ENCODE results near the gene COL16A1.

The COL16A1 gene

DNA sequence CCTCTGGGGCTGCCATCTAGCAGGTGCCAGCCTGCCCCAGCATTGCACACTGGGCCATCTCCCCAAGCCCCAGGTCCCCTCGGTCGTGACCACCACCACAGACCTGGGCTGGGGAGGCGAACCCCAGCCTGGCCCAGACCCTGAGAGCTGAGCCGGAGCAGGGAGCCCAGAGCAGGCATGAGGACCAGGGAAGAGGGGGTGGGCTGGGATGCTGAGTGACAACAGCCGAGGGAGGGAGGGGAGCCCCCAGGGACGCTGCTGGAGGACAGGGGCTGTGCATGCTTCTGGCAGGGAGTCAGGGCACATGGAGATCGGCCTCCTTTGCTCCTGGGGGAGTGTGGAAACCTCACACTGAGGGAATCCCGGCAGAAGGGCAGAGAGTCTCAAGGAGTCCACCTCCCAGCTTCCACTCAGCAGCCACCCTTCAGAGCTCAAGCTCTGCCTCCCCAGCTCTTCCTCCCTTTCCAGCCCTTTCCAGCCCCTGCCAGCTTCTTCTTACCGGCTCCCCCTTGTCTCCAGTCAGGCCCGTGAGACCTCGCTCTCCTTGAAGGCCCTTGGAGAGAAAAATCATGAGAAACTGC lies 35.4 kb downstream of the COL16A1 start:
- H3K9ac ChIP-seq (ENCODE audit: low read length): no peak overlapping the region
- H3K27ac ChIP-seq (ENCODE audit: low read depth, low read length): no peak overlapping the region
- H3K4me1 ChIP-seq (ENCODE audit: insufficient read depth, low read length): peaks cover 75% of the 10 kb centered on the region
- no peak overlapping the region for H3K4me3 ChIP-seq (ENCODE audit: low read depth in 1 of 2, low read length in 2 of 2)
- no peaks in the 10 kb centered on the region for H3K36me3 ChIP-seq (ENCODE audit: insufficient read depth, low read length)
- no peaks in the 10 kb centered on the region for H3K27me3 ChIP-seq (ENCODE audit: control insufficient read depth in 1 of 2, insufficient read depth in 2 of 2, low read length in 2 of 2)
- H3K9me3 ChIP-seq (ENCODE audit: low read length): no peaks in the 10 kb centered on the region

DNA sequence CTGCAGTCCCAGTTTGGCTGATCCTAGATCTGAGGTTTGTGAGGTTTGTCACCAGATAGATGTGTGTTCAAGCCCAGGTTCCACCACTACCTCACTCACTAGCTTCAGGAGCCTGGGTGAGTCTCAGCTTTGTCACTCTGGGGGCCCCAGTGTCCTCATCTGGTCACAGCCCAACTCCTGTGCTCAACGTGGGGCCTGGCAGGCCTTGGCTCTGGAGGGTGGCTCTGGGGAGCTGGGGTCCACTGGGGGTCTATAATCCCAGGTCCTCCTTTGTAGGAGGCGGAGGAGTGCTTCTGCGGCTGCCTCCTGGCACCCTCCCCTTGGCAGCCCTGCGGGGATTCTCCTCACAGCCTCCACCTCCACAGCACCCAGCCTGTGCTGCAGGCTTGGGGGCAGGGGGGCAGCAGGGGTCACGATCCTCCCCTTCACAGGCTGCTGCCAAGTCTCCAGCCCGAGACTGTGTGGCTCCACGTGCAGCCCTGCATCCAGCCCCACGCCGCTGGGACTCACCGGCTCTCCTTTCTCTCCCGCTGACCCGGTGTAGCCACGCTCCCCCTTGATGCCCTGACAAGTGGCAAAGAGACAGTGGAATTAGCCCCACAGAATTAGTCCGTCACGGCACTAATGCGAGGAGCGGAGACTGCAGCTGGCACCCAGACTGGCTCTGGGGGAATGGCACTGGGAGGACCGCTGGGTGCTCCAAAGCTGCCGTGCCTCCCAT lies 36.6 kb downstream of the COL16A1 start:
- Histone ChIP-seq H3K4me1 (ENCODE audit: insufficient read depth, low read length) (peaks cover 64% of the 10 kb centered on the region), H3K9me3 (ENCODE audit: low read length) (no peaks in the 10 kb centered on the region), H3K9ac (ENCODE audit: low read length) (no peak overlapping the region), H3K36me3 (ENCODE audit: insufficient read depth, low read length) (peaks cover 6% of the 10 kb centered on the region), H3K27me3 (ENCODE audit: control insufficient read depth in 1 of 2, insufficient read depth in 2 of 2, low read length in 2 of 2) (no peaks in the 10 kb centered on the region), H3K4me3 (ENCODE audit: low read depth in 1 of 2, low read length in 2 of 2) (no peak overlapping the region), H3K27ac (ENCODE audit: low read depth, low read length) (peak overlapping the region; percentile 61)

DNA sequence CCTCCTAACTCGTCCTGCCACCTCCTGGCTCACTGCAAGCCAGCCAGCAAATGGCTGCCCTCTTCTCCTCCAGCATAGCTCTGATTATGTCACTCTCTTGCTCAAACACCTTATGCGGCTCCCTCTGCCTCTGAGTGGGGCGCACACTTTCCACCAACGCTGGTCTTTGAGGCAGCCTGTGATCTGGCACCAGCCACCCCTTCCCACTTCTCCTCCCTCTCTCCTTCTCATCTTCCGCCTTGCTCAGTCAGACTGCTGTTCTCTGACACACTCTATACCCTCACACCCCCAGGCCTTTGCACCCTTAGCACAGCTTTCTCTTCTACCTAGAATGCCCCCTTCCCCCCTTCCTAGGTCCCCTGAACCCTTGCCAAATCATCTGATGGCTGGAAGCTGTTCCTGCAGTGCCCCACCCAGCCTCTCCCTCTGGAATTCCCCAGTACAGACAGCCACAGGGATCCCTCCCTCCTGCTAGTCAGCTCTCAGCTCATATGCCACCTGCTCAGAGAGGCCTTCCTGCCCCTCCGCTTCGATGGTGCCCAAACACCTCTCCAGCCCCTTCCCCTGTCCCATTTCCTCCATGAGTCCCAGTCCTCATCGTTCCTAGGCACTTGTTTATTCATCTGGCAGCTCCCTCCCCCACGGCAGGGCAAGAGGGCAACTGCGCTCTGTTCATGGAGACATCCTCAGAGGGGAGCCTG lies 37.4 kb downstream of the COL16A1 start:
- Histone ChIP-seq H3K9ac (ENCODE audit: low read length) (peak overlapping the region; percentile 14), H3K36me3 (ENCODE audit: insufficient read depth, low read length) (peaks cover 10% of the 10 kb centered on the region), H3K27ac (ENCODE audit: low read depth, low read length) (peak overlapping the region; percentile 65), H3K4me1 (ENCODE audit: insufficient read depth, low read length) (peaks cover 56% of the 10 kb centered on the region), H3K4me3 (ENCODE audit: low read depth in 1 of 2, low read length in 2 of 2) (no peak overlapping the region), H3K9me3 (ENCODE audit: low read length) (no peaks in the 10 kb centered on the region), H3K27me3 (ENCODE audit: control insufficient read depth in 1 of 2, insufficient read depth in 2 of 2, low read length in 2 of 2) (no peaks in the 10 kb centered on the region)

DNA sequence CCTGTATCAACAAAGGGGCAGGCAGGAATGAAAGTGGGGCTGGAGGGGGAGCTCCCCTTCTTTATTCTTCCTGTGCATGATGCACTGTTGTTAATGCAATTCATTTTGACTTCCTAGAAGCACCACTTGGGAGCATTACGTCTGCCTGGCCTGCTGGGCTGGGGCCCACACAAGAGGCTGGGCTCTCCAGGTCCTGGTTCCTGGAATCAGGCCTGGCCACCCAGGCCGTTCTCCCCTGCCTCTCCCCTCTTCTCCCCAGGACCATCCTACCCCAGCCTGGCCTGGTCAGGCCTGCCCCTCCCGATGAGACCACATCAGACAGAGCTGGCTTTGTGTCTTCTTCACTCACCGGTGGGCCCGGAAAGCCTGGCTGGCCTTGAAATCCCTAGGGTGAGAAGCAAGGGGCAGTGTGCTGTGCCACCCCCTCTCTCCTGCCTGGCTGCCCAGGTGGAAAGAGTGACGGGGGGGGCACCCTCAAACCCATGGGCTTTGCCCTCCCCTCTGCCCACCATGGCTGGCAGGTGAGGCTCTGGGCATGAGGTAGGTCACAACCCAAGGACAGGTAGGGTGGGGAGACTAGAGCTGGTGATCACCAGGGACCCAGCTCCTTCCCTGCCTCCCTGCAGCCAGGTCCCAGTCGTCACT lies 38.5 kb downstream of the COL16A1 start:
- H3K4me1 ChIP-seq (ENCODE audit: insufficient read depth, low read length): peaks cover 45% of the 10 kb centered on the region

DNA sequence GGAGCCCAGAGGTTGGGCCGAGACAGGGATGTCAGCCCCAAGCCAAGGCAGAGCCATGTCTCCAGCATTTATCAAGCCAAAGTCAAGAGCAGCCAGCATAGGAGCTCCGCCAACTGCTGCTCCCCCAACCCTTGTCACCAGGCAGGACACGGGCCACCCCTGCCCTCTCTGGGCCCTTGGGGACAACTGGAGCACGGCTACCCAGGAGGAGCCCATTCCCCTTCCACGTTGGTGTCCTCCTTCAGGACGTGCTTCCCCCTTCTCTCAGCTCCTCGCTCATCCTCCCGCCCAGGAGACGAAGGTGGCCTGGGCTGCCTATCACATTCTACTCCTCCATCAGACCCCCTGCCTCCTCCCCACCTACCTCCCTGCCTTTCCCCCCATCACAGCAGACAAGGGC lies 39.3 kb downstream of the COL16A1 start:
- no peak overlapping the region for H3K27ac ChIP-seq (ENCODE audit: low read depth, low read length)
- H3K9me3 ChIP-seq (ENCODE audit: low read length): no peaks in the 10 kb centered on the region
- no peak overlapping the region for H3K4me3 ChIP-seq (ENCODE audit: low read depth in 1 of 2, low read length in 2 of 2)
- no peak overlapping the region for H3K9ac ChIP-seq (ENCODE audit: low read length)
- peaks cover 37% of the 10 kb centered on the region for H3K4me1 ChIP-seq (ENCODE audit: insufficient read depth, low read length)
- H3K27me3 ChIP-seq (ENCODE audit: control insufficient read depth in 1 of 2, insufficient read depth in 2 of 2, low read length in 2 of 2): no peaks in the 10 kb centered on the region
- H3K36me3 ChIP-seq (ENCODE audit: insufficient read depth, low read length): peaks cover 27% of the 10 kb centered on the region

More for the DNA sequence above, 38.5 kb downstream of the COL16A1 start:
- H3K27me3 ChIP-seq (ENCODE audit: control insufficient read depth in 1 of 2, insufficient read depth in 2 of 2, low read length in 2 of 2): no peaks in the 10 kb centered on the region
- no peaks in the 10 kb centered on the region for H3K9me3 ChIP-seq (ENCODE audit: low read length)
- no peak overlapping the region for H3K9ac ChIP-seq (ENCODE audit: low read length)
- H3K36me3 ChIP-seq (ENCODE audit: insufficient read depth, low read length): peaks cover 20% of the 10 kb centered on the region
- no peak overlapping the region for H3K4me3 ChIP-seq (ENCODE audit: low read depth in 1 of 2, low read length in 2 of 2)
- no peak overlapping the region for H3K27ac ChIP-seq (ENCODE audit: low read depth, low read length)

- no peaks in the 10 kb centered on the region for H3K27me3 ChIP-seq (ENCODE audit: control insufficient read depth in 1 of 2, insufficient read depth in 2 of 2, low read length in 2 of 2)
- H3K4me1 ChIP-seq (ENCODE audit: insufficient read depth, low read length): peaks cover 30% of the 10 kb centered on the region
- H3K9ac ChIP-seq (ENCODE audit: low read length): no peak overlapping the region
- H3K4me3 ChIP-seq (ENCODE audit: low read depth in 1 of 2, low read length in 2 of 2): no peak overlapping the region
- peaks cover 34% of the 10 kb centered on the region for H3K36me3 ChIP-seq (ENCODE audit: insufficient read depth, low read length)
- no peak overlapping the region for H3K27ac ChIP-seq (ENCODE audit: low read depth, low read length)
- H3K9me3 ChIP-seq (ENCODE audit: low read length): no peaks in the 10 kb centered on the region
Measured at GRCh38 chr1:31663622-31664452, 40.0 kb downstream of the COL16A1 start.

GRCh38 chr1:31662463-31662862 lies 41.4 kb downstream of the COL16A1 start:
- H3K4me3 ChIP-seq (ENCODE audit: low read depth in 1 of 2, low read length in 2 of 2): no peak overlapping the region
- no peak overlapping the region for H3K27ac ChIP-seq (ENCODE audit: low read depth, low read length)
- no peak overlapping the region for H3K9ac ChIP-seq (ENCODE audit: low read length)
- H3K27me3 ChIP-seq (ENCODE audit: control insufficient read depth in 1 of 2, insufficient read depth in 2 of 2, low read length in 2 of 2): no peaks in the 10 kb centered on the region
- H3K36me3 ChIP-seq (ENCODE audit: insufficient read depth, low read length): peaks cover 48% of the 10 kb centered on the region
- peaks cover 23% of the 10 kb centered on the region for H3K4me1 ChIP-seq (ENCODE audit: insufficient read depth, low read length)
- no peaks in the 10 kb centered on the region for H3K9me3 ChIP-seq (ENCODE audit: low read length)

DNA sequence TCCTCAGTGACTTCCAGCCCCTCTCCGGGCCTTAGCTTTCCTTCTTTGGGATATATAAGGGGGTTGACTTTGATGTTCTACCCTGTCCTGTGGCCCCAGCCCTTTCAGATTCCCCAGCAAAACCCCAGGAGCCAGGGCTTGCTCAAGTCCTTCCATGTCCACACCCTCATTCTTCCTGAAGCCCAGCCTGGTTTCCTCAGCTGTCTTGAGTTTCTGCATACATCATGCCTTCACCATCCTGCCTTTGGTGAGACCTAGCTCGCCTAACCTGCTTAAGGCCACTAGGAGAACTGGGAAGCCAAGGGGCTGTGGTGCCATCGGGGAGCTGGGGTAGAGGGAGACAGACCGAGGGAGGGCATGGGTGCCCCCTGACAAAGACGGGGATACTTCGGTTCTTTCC lies 42.0 kb downstream of the COL16A1 start:
- Histone ChIP-seq H3K36me3 (ENCODE audit: insufficient read depth, low read length) (peaks cover 48% of the 10 kb centered on the region), H3K9me3 (ENCODE audit: low read length) (no peaks in the 10 kb centered on the region), H3K4me1 (ENCODE audit: insufficient read depth, low read length) (peaks cover 17% of the 10 kb centered on the region), H3K4me3 (ENCODE audit: low read depth in 1 of 2, low read length in 2 of 2) (no peak overlapping the region), H3K27me3 (ENCODE audit: control insufficient read depth in 1 of 2, insufficient read depth in 2 of 2, low read length in 2 of 2) (no peaks in the 10 kb centered on the region), H3K27ac (ENCODE audit: low read depth, low read length) (no peak overlapping the region), H3K9ac (ENCODE audit: low read length) (no peak overlapping the region)

DNA sequence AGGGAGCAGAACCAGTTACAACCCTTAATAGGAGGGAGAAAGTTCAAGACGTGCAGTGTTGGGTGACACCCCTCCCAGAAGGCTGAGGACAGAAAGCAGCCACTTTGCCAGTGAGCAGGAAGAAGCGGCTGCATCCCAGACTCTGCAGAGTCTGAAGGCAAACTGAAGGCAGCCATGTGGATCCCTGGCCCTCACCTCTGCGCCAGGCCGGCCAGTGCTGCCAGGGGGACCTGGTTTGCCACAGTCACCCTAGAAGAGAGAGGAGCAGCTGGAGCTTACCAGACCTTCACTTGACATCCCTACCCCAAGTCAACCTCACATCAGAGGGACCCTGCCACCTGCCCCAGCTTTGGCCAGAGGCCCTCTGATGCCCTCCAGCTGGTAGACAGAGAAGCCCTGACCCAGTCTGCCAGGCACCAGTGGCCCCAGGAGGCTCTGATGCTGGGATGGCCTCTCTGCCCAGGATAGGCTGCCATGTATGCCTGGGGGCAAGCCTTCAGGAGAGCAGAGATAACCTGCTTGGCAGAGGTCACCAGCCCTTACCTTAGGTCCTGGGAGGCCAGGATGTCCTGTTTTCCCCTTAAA lies 42.9 kb downstream of the COL16A1 start:
- Histone ChIP-seq H3K9me3 (ENCODE audit: low read length) (no peaks in the 10 kb centered on the region), H3K4me3 (ENCODE audit: low read depth in 1 of 2, low read length in 2 of 2) (no peak overlapping the region), H3K27me3 (ENCODE audit: control insufficient read depth in 1 of 2, insufficient read depth in 2 of 2, low read length in 2 of 2) (no peaks in the 10 kb centered on the region), H3K36me3 (ENCODE audit: insufficient read depth, low read length) (peaks cover 52% of the 10 kb centered on the region), H3K4me1 (ENCODE audit: insufficient read depth, low read length) (peaks cover 8% of the 10 kb centered on the region), H3K27ac (ENCODE audit: low read depth, low read length) (no peak overlapping the region), H3K9ac (ENCODE audit: low read length) (no peak overlapping the region)

- Histone ChIP-seq H3K27me3 (ENCODE audit: control insufficient read depth in 1 of 2, insufficient read depth in 2 of 2, low read length in 2 of 2) (no peaks in the 10 kb centered on the region), H3K4me3 (ENCODE audit: low read depth in 1 of 2, low read length in 2 of 2) (no peak overlapping the region), H3K36me3 (ENCODE audit: insufficient read depth, low read length) (peaks cover 56% of the 10 kb centered on the region), H3K9ac (ENCODE audit: low read length) (no peak overlapping the region), H3K9me3 (ENCODE audit: low read length) (no peaks in the 10 kb centered on the region), H3K27ac (ENCODE audit: low read depth, low read length) (no peak overlapping the region), H3K4me1 (ENCODE audit: insufficient read depth, low read length) (no peaks in the 10 kb centered on the region)
Measured at GRCh38 chr1:31659889-31660288, 43.9 kb downstream of the COL16A1 start.
